Measurements from ENCODE around the gene CSTPP1.

CSTPP1 gene

GRCh38 chr11:46936138-46937110 is at the start of gene CSTPP1:
CSTPP1 (plus strand) TSS chr11:46936761; CDS start chr11:46936806, 45 bp downstream.
- Mint-ChIP-seq H3K36me3 (ENCODE audit: low read depth) (peaks cover 4% of the 10 kb centered on the region), H3K4me3 (peak within 1 kb of the TSS; percentile 95), H3K27ac (peak within 1 kb of the TSS; percentile 83), H3K9me3 (no peaks in the 10 kb centered on the region), H3K4me1 (ENCODE audit: low read depth) (peaks cover 14% of the 10 kb centered on the region), H3K27me3 (ENCODE audit: low read depth) (peaks cover 2% of the 10 kb centered on the region)
- DNase-seq (ENCODE audit: low spot score): peak; percentile 89

- no peak overlapping the region for H3K27ac Mint-ChIP-seq
- no peaks in the 10 kb centered on the region for H3K36me3 Mint-ChIP-seq (ENCODE audit: low read depth)
- no peaks in the 10 kb centered on the region for H3K4me1 Mint-ChIP-seq (ENCODE audit: low read depth)
- H3K4me3 Mint-ChIP-seq: no peak overlapping the region
- H3K9me3 Mint-ChIP-seq: no peaks in the 10 kb centered on the region
- H3K27me3 Mint-ChIP-seq (ENCODE audit: low read depth): no peaks in the 10 kb centered on the region
- no peak for DNase-seq (ENCODE audit: low spot score)
These were observed 47.9 kb upstream of the CSTPP1 start for GRCh38 chr11:46888636-46889035.

GRCh38 chr11:46889251-46889650 is 47.3 kb upstream of the CSTPP1 start:
- Mint-ChIP-seq H3K27me3 (ENCODE audit: low read depth) (no peaks in the 10 kb centered on the region), H3K4me3 (no peak overlapping the region), H3K27ac (no peak overlapping the region), H3K36me3 (ENCODE audit: low read depth) (no peaks in the 10 kb centered on the region), H3K4me1 (ENCODE audit: low read depth) (no peaks in the 10 kb centered on the region), H3K9me3 (no peaks in the 10 kb centered on the region)
- DNase-seq (ENCODE audit: low spot score): no peak

- no peak overlapping the region for H3K27ac Mint-ChIP-seq
- DNase-seq (ENCODE audit: low spot score): peak; percentile 51
- H3K36me3 Mint-ChIP-seq (ENCODE audit: low read depth): no peaks in the 10 kb centered on the region
- no peaks in the 10 kb centered on the region for H3K4me1 Mint-ChIP-seq (ENCODE audit: low read depth)
- H3K9me3 Mint-ChIP-seq: no peaks in the 10 kb centered on the region
- no peak overlapping the region for H3K4me3 Mint-ChIP-seq
- H3K27me3 Mint-ChIP-seq (ENCODE audit: low read depth): no peaks in the 10 kb centered on the region
These were observed 46.7 kb upstream of the CSTPP1 start for GRCh38 chr11:46889689-46890475.

GRCh38 chr11:46890665-46891064 is 45.9 kb upstream of the CSTPP1 start:
- no peaks in the 10 kb centered on the region for H3K4me1 Mint-ChIP-seq (ENCODE audit: low read depth)
- no peaks in the 10 kb centered on the region for H3K36me3 Mint-ChIP-seq (ENCODE audit: low read depth)
- DNase-seq (ENCODE audit: low spot score): no peak
- H3K27ac Mint-ChIP-seq: no peak overlapping the region
- H3K9me3 Mint-ChIP-seq: no peaks in the 10 kb centered on the region
- H3K27me3 Mint-ChIP-seq (ENCODE audit: low read depth): no peaks in the 10 kb centered on the region
- H3K4me3 Mint-ChIP-seq: no peak overlapping the region

- Mint-ChIP-seq H3K4me1 (ENCODE audit: low read depth) (no peaks in the 10 kb centered on the region), H3K27me3 (ENCODE audit: low read depth) (no peaks in the 10 kb centered on the region), H3K4me3 (no peak overlapping the region), H3K9me3 (no peaks in the 10 kb centered on the region), H3K27ac (no peak overlapping the region), H3K36me3 (ENCODE audit: low read depth) (no peaks in the 10 kb centered on the region)
- no peak for DNase-seq (ENCODE audit: low spot score)
These were observed 44.5 kb upstream of the CSTPP1 start for GRCh38 chr11:46892109-46892508.

- no peak for DNase-seq (ENCODE audit: low spot score)
- Mint-ChIP-seq H3K4me3 (no peak overlapping the region), H3K9me3 (no peaks in the 10 kb centered on the region), H3K27ac (no peak overlapping the region), H3K36me3 (ENCODE audit: low read depth) (no peaks in the 10 kb centered on the region), H3K4me1 (ENCODE audit: low read depth) (no peaks in the 10 kb centered on the region), H3K27me3 (ENCODE audit: low read depth) (no peaks in the 10 kb centered on the region)
These were observed 43.7 kb upstream of the CSTPP1 start for GRCh38 chr11:46892838-46893237.

GRCh38 chr11:46894506-46894905 is 42.1 kb upstream of the CSTPP1 start:
- Mint-ChIP-seq H3K4me3 (no peak overlapping the region), H3K4me1 (ENCODE audit: low read depth) (no peaks in the 10 kb centered on the region), H3K36me3 (ENCODE audit: low read depth) (no peaks in the 10 kb centered on the region), H3K27ac (no peak overlapping the region), H3K27me3 (ENCODE audit: low read depth) (no peaks in the 10 kb centered on the region), H3K9me3 (no peaks in the 10 kb centered on the region)
- DNase-seq (ENCODE audit: low spot score): no peak

- no peak for DNase-seq (ENCODE audit: low spot score)
- Mint-ChIP-seq H3K4me1 (ENCODE audit: low read depth) (no peaks in the 10 kb centered on the region), H3K4me3 (no peak overlapping the region)
These were observed 41.6 kb upstream of the CSTPP1 start for GRCh38 chr11:46894961-46895360.

GRCh38 chr11:46895821-46896220 is 40.7 kb upstream of the CSTPP1 start:
- DNase-seq (ENCODE audit: low spot score): no peak
- Mint-ChIP-seq H3K27ac (no peak overlapping the region), H3K36me3 (ENCODE audit: low read depth) (no peaks in the 10 kb centered on the region), H3K27me3 (ENCODE audit: low read depth) (no peaks in the 10 kb centered on the region), H3K4me3 (no peak overlapping the region), H3K4me1 (ENCODE audit: low read depth) (no peaks in the 10 kb centered on the region), H3K9me3 (no peaks in the 10 kb centered on the region)

More at GRCh38 chr11:46894961-46895360, 41.6 kb upstream of the CSTPP1 start:
- Mint-ChIP-seq H3K9me3 (no peaks in the 10 kb centered on the region), H3K27me3 (ENCODE audit: low read depth) (no peaks in the 10 kb centered on the region), H3K27ac (no peak overlapping the region), H3K36me3 (ENCODE audit: low read depth) (no peaks in the 10 kb centered on the region)

GRCh38 chr11:46896719-46897406 is 39.7 kb upstream of the CSTPP1 start:
- Mint-ChIP-seq H3K36me3 (ENCODE audit: low read depth) (no peaks in the 10 kb centered on the region), H3K4me3 (no peak overlapping the region), H3K9me3 (no peaks in the 10 kb centered on the region), H3K27ac (no peak overlapping the region), H3K4me1 (ENCODE audit: low read depth) (no peaks in the 10 kb centered on the region), H3K27me3 (ENCODE audit: low read depth) (no peaks in the 10 kb centered on the region)
- DNase-seq (ENCODE audit: low spot score): no peak

GRCh38 chr11:46898396-46899095 is 38.0 kb upstream of the CSTPP1 start:
- Mint-ChIP-seq H3K4me1 (ENCODE audit: low read depth) (no peaks in the 10 kb centered on the region), H3K27me3 (ENCODE audit: low read depth) (no peaks in the 10 kb centered on the region), H3K27ac (no peak overlapping the region), H3K36me3 (ENCODE audit: low read depth) (no peaks in the 10 kb centered on the region), H3K9me3 (no peaks in the 10 kb centered on the region), H3K4me3 (no peak overlapping the region)
- no peak for DNase-seq (ENCODE audit: low spot score)

- Mint-ChIP-seq H3K27ac (no peak overlapping the region), H3K4me3 (no peak overlapping the region), H3K36me3 (ENCODE audit: low read depth) (no peaks in the 10 kb centered on the region), H3K27me3 (ENCODE audit: low read depth) (no peaks in the 10 kb centered on the region), H3K4me1 (ENCODE audit: low read depth) (no peaks in the 10 kb centered on the region), H3K9me3 (no peaks in the 10 kb centered on the region)
- no peak for DNase-seq (ENCODE audit: low spot score)
These were observed 37.0 kb upstream of the CSTPP1 start for GRCh38 chr11:46899501-46900025.
